Placental pericyte (primary cell): Measurements from ENCODE around the gene NF1. TPM values are rescaled to one million over a fixed set of nuclear protein-coding genes. Genes with fewer than 3 reads are reported as not detected.

Experiments
- small RNA-seq: library from RNA; depleted of rRNA; stranded (forward); fragments of <200 nt; gene quantifications from one replicate; pipeline ENCODE3, GENCODE V24; 2012; ENCODE audit warnings: low replicate concordance
- total RNA-seq: library from RNA; depleted of rRNA; stranded (reverse); fragments of >200 nt; gene quantifications from 2 replicates; pipeline ENCODE4 v1.2.3, GENCODE V29; 2012

NF1 gene, protein sequence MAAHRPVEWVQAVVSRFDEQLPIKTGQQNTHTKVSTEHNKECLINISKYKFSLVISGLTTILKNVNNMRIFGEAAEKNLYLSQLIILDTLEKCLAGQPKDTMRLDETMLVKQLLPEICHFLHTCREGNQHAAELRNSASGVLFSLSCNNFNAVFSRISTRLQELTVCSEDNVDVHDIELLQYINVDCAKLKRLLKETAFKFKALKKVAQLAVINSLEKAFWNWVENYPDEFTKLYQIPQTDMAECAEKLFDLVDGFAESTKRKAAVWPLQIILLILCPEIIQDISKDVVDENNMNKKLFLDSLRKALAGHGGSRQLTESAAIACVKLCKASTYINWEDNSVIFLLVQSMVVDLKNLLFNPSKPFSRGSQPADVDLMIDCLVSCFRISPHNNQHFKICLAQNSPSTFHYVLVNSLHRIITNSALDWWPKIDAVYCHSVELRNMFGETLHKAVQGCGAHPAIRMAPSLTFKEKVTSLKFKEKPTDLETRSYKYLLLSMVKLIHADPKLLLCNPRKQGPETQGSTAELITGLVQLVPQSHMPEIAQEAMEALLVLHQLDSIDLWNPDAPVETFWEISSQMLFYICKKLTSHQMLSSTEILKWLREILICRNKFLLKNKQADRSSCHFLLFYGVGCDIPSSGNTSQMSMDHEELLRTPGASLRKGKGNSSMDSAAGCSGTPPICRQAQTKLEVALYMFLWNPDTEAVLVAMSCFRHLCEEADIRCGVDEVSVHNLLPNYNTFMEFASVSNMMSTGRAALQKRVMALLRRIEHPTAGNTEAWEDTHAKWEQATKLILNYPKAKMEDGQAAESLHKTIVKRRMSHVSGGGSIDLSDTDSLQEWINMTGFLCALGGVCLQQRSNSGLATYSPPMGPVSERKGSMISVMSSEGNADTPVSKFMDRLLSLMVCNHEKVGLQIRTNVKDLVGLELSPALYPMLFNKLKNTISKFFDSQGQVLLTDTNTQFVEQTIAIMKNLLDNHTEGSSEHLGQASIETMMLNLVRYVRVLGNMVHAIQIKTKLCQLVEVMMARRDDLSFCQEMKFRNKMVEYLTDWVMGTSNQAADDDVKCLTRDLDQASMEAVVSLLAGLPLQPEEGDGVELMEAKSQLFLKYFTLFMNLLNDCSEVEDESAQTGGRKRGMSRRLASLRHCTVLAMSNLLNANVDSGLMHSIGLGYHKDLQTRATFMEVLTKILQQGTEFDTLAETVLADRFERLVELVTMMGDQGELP (N-terminal part only)
- 63.0 and 77.6 TPM in 2 replicates for total RNA-seq

DNA sequence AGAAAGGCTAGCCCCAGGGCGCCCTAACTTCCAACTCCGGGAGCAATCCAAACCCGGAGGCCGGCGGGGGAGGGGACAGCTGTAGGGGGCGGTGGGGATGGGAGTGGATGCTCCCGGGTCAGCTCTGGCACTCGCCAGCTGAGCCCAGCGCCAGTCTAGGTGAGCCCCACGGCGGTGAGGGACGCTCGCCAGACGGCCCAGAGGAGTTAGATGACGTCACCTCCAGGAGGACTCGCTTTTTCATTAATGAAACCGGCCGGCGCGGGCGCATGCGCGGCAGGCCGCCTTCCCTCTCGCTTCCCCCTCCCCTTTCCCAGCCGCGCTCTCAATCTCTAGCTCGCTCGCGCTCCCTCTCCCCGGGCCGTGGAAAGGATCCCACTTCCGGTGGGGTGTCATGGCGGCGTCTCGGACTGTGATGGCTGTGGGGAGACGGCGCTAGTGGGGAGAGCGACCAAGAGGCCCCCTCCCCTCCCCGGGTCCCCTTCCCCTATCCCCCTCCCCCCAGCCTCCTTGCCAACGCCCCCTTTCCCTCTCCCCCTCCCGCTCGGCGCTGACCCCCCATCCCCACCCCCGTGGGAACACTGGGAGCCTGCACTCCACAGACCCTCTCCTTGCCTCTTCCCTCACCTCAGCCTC lies at the start of gene NF1:
NF1 (plus strand) TSS at position 378 of the 636 bp plus-strand sequence. CDS start 333 bp downstream, outside the sequence.

GRCh38 chr17:31297090-31297489 lies 202.3 kb downstream of the NF1 start, which contains the start of gene OMG:
Gene OMG (minus strand): TSS chr17:31297239. CDS start chr17:31296331, 908 bp downstream.

GRCh38 chr17:31313982-31314781 lies 219.4 kb downstream of the NF1 start, which contains the start of gene EVI2B:
Gene EVI2B (minus strand): TSS chr17:31314054. CDS start chr17:31305609, 8,445 bp downstream.

DNA sequence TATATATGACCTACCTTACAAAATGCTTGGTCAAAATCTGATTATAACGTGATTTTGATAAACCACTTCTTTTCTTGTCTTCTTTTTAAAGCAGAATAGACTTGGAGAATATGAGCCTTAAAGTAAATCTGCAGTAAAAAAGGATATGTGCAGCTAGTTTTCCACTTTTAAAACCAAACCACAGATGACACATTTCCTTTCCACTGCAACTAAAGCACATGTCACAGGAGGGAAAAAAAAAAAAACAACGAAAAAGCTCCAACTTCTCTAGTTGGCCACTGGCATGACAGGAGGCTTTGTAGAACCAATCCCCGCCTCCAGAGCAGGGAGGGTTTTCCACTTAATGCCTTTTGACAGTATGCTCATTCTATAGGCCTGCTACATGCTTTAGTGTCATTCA lies 226.7 kb downstream of the NF1 start, which contains the start of gene EVI2A:
EVI2A (minus strand) TSS at position 142 of the 400 bp plus-strand sequence. CDS start 2,609 bp downstream, outside the sequence.

GRCh38 chr17:31391496-31391949 lies 296.7 kb downstream of the NF1 start, which contains the start of gene RAB11FIP4:
Gene RAB11FIP4 (plus strand): TSS chr17:31391675. CDS start chr17:31391853, 178 bp downstream.

Small RNA genes within 50 kb of the gene (small RNA-seq; reads per million reads assigned to genes)
- gene MIR4733, result not detected

Other genes with a start within 250 kb of the NF1 start
- gene TEFM, start 188.7 kb upstream of the NF1 start, total RNA-seq, result 7.7 and 14.6 TPM in 2 replicates
- gene ADAP2, start 173.0 kb upstream of the NF1 start, total RNA-seq, result 3.1 and 3.3 TPM in 2 replicates
- gene RNF135, start 123.9 kb upstream of the NF1 start, total RNA-seq, result 12.2 and 12.7 TPM in 2 replicates
- not detected in 2 replicates for gene OMG, start 202.3 kb downstream of the NF1 start, total RNA-seq
- gene EVI2B, start 219.1 kb downstream of the NF1 start, total RNA-seq, result 0.66 and 0.86 TPM in 2 replicates
- gene EVI2A, start 226.6 kb downstream of the NF1 start, total RNA-seq, result 1.1 and 1.9 TPM in 2 replicates